A549 (cell line): Measurements from ENCODE around the gene TNFAIP2. TPM values are rescaled to one million over a fixed set of nuclear protein-coding genes. Genes with fewer than 3 reads are reported as not detected.

Experiments used
- ATAC-seq, 2 experiments: fragments of 200-7000 bp in 1 of 2; fragments of >200 bp in 1 of 2; cut with Nextera tagmentation in 1 of 2; cut with Tn5 transposase in 1 of 2; 3 replicates each; pipeline versions ENCODE4 v1.8.0 to v1.9.1; 2018 to 2020; ENCODE audit warnings: mild to moderate bottlenecking in 1 of 2, moderate library complexity in 1 of 2
- CTCF ChIA-PET: fragments of 300-600 bp; sonication (Branson Sonifier 250); formaldehyde crosslinking; extraction: SDS; loops from one replicate; lab custom pipeline; 2021; ENCODE audit warnings: antibody characterized with exemption, inconsistent platforms; lab: Yijun Ruan, JAX
- POLR2A ChIA-PET: fragments of 350-600 bp; formaldehyde crosslinking; extraction: SDS; loops from one replicate; lab custom pipeline; 2021; ENCODE audit warnings: antibody characterized with exemption, inconsistent platforms; lab: Yijun Ruan, JAX
- DNase-seq, 2 experiments: peaks; one replicate each; pipeline versions ENCODE4 v3.0.0 to v3.0.0-alpha.2; 2011 to 2016; ENCODE audit warnings: low read depth in 1 of 2, low spot score in 1 of 2
- FAIRE-seq: peaks from 2 replicates; lab custom pipeline; 2011; peaks lifted over from hg19 to GRCh38; lab: Jason Lieb, UNC
- H3K27ac ChIP-seq, 2 experiments: fragments of >200 bp; sonication (Bioruptor Twin); formaldehyde crosslinking; 3 replicates each; pipeline ENCODE4 v1.5.1; 2016 to 2017
- H3K4me1 ChIP-seq: fragments of >200 bp; sonication (Bioruptor Twin); formaldehyde crosslinking; 3 replicates; pipeline ENCODE4 v1.6.1; 2016
- H3K4me2 ChIP-seq: fragments of >200 bp; sonication (Bioruptor Twin); formaldehyde crosslinking; 3 replicates; pipeline ENCODE4 v1.6.1; 2016
- H3K4me3 ChIP-seq: fragments of >200 bp; sonication (Bioruptor Twin); formaldehyde crosslinking; 3 replicates; pipeline ENCODE4 v1.5.1; 2016
- H3K9me3 ChIP-seq: fragments of >200 bp; sonication (Bioruptor Twin); formaldehyde crosslinking; 3 replicates; pipeline ENCODE4 v1.6.1; 2016
- BHLHE40 ChIP-seq: IDR thresholded peaks from 2 replicates; pipeline ENCODE4 v1.6.1; 2012; ENCODE audit warnings: low read depth, low read length, inconsistent platforms
- CEBPB ChIP-seq, 2 experiments: fragments of >200 bp in 1 of 2; sonication (Bioruptor Twin) in 1 of 2; formaldehyde crosslinking in 1 of 2; IDR thresholded peaks; 2 replicates each; pipeline ENCODE4 v1.6.1; 2012 to 2016
- CHD2 ChIP-seq: fragments of 150-350 bp; IDR thresholded peaks from 2 replicates; pipeline ENCODE4 v1.6.1; 2014; ENCODE audit warnings: low read length; ENCODE audit not compliant: partially characterized antibody
- CTCF ChIP-seq: fragments of >200 bp; sonication (Bioruptor Twin); formaldehyde crosslinking; IDR thresholded peaks from 3 replicates; pipeline ENCODE4 v1.5.1; 2016
- E2F6 ChIP-seq: IDR thresholded peaks from 2 replicates; pipeline ENCODE4 v1.6.1; 2012; ENCODE audit warnings: low read depth, borderline replicate concordance
- EHF ChIP-seq: fragments of 250-450 bp; sonication (Bioruptor Pico); IDR thresholded peaks from 2 replicates; pipeline ENCODE4 v1.5.0; 2020; ENCODE audit warnings: mild to moderate bottlenecking
- ELK1 ChIP-seq: fragments of 150-350 bp; IDR thresholded peaks from 2 replicates; pipeline ENCODE4 v1.6.1; 2014; ENCODE audit warnings: low read depth, mild to moderate bottlenecking, low read length
- ESRRA ChIP-seq: fragments of 150-350 bp; IDR thresholded peaks from 2 replicates; pipeline ENCODE4 v1.6.1; 2014; ENCODE audit warnings: mild to moderate bottlenecking, low read length, borderline replicate concordance
- FOSB ChIP-seq: fragments of 250-450 bp; sonication (Bioruptor Pico); IDR thresholded peaks from 2 replicates; pipeline ENCODE4 v1.5.0; 2020; ENCODE audit warnings: mild to moderate bottlenecking, moderate library complexity
- FOXS1 ChIP-seq: fragments of 250-450 bp; sonication (Bioruptor Pico); IDR thresholded peaks from 2 replicates; pipeline ENCODE4 v1.5.0; 2020; ENCODE audit warnings: mild to moderate bottlenecking, moderate library complexity
- HOXA7 ChIP-seq: fragments of 250-450 bp; sonication (Bioruptor Pico); IDR thresholded peaks from 2 replicates; pipeline ENCODE4 v1.5.0; 2020; ENCODE audit warnings: mild to moderate bottlenecking, moderate library complexity
- HOXB13 ChIP-seq: fragments of 250-450 bp; sonication (Bioruptor Pico); IDR thresholded peaks from 2 replicates; pipeline ENCODE4 v1.5.0; 2020; ENCODE audit warnings: low read depth, mild to moderate bottlenecking, moderate library complexity
- HOXB5 ChIP-seq: fragments of 250-450 bp; sonication (Bioruptor Pico); IDR thresholded peaks from 2 replicates; pipeline ENCODE4 v1.5.0; 2020; ENCODE audit warnings: mild to moderate bottlenecking, moderate library complexity
- JUN ChIP-seq, 2 experiments: fragments of >200 bp; sonication (Bioruptor Twin); formaldehyde crosslinking; IDR thresholded peaks; 2 replicates in 1 of 2; 3 replicates in 1 of 2; pipeline ENCODE4 v1.6.1; 2016 to 2017
- KDM1A ChIP-seq: fragments of 200-600 bp; sonication (generic); IDR thresholded peaks from 2 replicates; pipeline ENCODE4 v1.6.1; 2016; ENCODE audit warnings: low read depth, mild to moderate bottlenecking
- KDM5A ChIP-seq: fragments of 200-600 bp; sonication (generic); IDR thresholded peaks from 2 replicates; pipeline ENCODE4 v1.6.1; 2016; ENCODE audit warnings: antibody characterized with exemption, mild to moderate bottlenecking
- MAFK ChIP-seq: fragments of 450-650 bp; IDR thresholded peaks from 2 replicates; pipeline ENCODE4 v1.6.1; 2014; ENCODE audit not compliant: partially characterized antibody
- MAZ ChIP-seq: fragments of 150-350 bp; IDR thresholded peaks from 2 replicates; pipeline ENCODE4 v1.6.1; 2014; ENCODE audit warnings: antibody characterized with exemption, low read depth, low read length, borderline replicate concordance
- MYC ChIP-seq: IDR thresholded peaks from 2 replicates; pipeline ENCODE4 v1.6.1; 2012; ENCODE audit warnings: mild to moderate bottlenecking, inconsistent platforms, low read length, improper control_type of control experiment, borderline replicate concordance
- PHF8 ChIP-seq: fragments of 200-600 bp; sonication (generic); IDR thresholded peaks from 2 replicates; pipeline ENCODE4 v1.6.1; 2016; ENCODE audit warnings: low read depth, mild to moderate bottlenecking, antibody characterized with exemption, moderate library complexity, borderline replicate concordance
- RARB ChIP-seq: fragments of 250-450 bp; sonication (Bioruptor Pico); IDR thresholded peaks from 2 replicates; pipeline ENCODE4 v1.8.0; 2021; ENCODE audit warnings: mild to moderate bottlenecking, moderate library complexity
- RCOR1 ChIP-seq: fragments of 150-350 bp; IDR thresholded peaks from 2 replicates; pipeline ENCODE4 v1.6.1; 2014; ENCODE audit warnings: antibody characterized with exemption, low read length, low read depth
- RNF2 ChIP-seq: fragments of 200-600 bp; sonication (generic); IDR thresholded peaks from 2 replicates; pipeline ENCODE4 v1.6.1; 2016; ENCODE audit warnings: low read depth, mild to moderate bottlenecking, antibody characterized with exemption, moderate library complexity, borderline replicate concordance
- SMC3 ChIP-seq: fragments of >200 bp; sonication (Bioruptor Twin); formaldehyde crosslinking; IDR thresholded peaks from 3 replicates; pipeline ENCODE4 v1.6.1; 2018; ENCODE audit warnings: inconsistent platforms
- SREBF2 ChIP-seq: fragments of 450-650 bp; IDR thresholded peaks from 2 replicates; pipeline ENCODE4 v1.6.1; 2014; ENCODE audit warnings: mild to moderate bottlenecking, moderate library complexity
- TFCP2L1 ChIP-seq: fragments of 250-450 bp; sonication (Bioruptor Pico); IDR thresholded peaks from 2 replicates; pipeline ENCODE4 v1.5.0; 2021; ENCODE audit warnings: mild to moderate bottlenecking
- USF2 ChIP-seq: fragments of 450-650 bp; IDR thresholded peaks from 2 replicates; pipeline ENCODE4 v1.6.1; 2014; ENCODE audit warnings: antibody characterized with exemption
- ZNF302 ChIP-seq: fragments of 250-450 bp; sonication (Bioruptor Pico); IDR thresholded peaks from 2 replicates; pipeline ENCODE4 v1.9.0; 2021; ENCODE audit warnings: inconsistent platforms, mild to moderate bottlenecking, moderate library complexity
- ZSCAN20 ChIP-seq: fragments of 250-450 bp; sonication (Bioruptor Pico); IDR thresholded peaks from 2 replicates; pipeline ENCODE4 v1.8.0; 2022; ENCODE audit warnings: mild to moderate bottlenecking, moderate library complexity
- WGBS: methylation state at CpG from one replicate; pipeline ENCODE4 v1.1.6; 2017; ENCODE audit errors: missing lambda C conversion rate; 5-methylcytosine and 5-hydroxymethylcytosine counted together
- polyA plus RNA-seq, 4 experiments: library from polyadenylated mRNA; depleted of rRNA in 3 of 4; stranded (reverse); fragments of >200 nt; fragmentation: RNase III in 1 of 4; extraction: RNeasy Plus Mini Kit Qiagen cat#74134 plus additional on column Dnase treatment in 1 of 4; gene quantifications; 2 replicates in 3 of 4; 3 replicates in 1 of 4; pipeline ENCODE4 v1.2.3, GENCODE V29; 2011 to 2017
- TF ChIP-seq, protein P1 (sequence below): IDR thresholded peaks from 2 replicates; pipeline ENCODE4 v1.6.1; 2012
- TF ChIP-seq, protein P2 (sequence below): fragments of >200 bp; sonication (Bioruptor Twin); formaldehyde crosslinking; IDR thresholded peaks from 2 replicates; pipeline ENCODE4 v1.6.1; 2016
- TF ChIP-seq, protein P3 (sequence below): fragments of 250-450 bp; sonication (Bioruptor Pico); IDR thresholded peaks from 2 replicates; pipeline ENCODE4 v1.5.0; 2021; ENCODE audit warnings: mild to moderate bottlenecking, moderate library complexity, borderline replicate concordance
- TF ChIP-seq, protein P4 (sequence below): fragments of 250-450 bp; sonication (Bioruptor Pico); IDR thresholded peaks from 2 replicates; pipeline ENCODE4 v1.5.0; 2020; ENCODE audit warnings: low read depth, mild to moderate bottlenecking, moderate library complexity

The TNFAIP2 gene
- polyA plus RNA-seq, 2 of the 4 experiments (the other 2 are of a cell fraction) = 222 to 254 TPM

- POLR2A ChIA-PET = interaction anchor here (1.0 to 1.4 kb wide), 2 partner anchors 15 to 34 kb away, joined by 3 to 6 read pairs; no protein-coding TSS in a partner anchor
- Histone ChIP-seq H3K9me3 (no peaks in the 10 kb centered on the region), H3K27ac (peak overlapping the region; percentile 78 to 95), H3K4me3 (no peak overlapping the region), H3K4me1 (peaks cover 64% of the 10 kb centered on the region), H3K4me2 (peak overlapping the region; percentile 47; the same call in 2 of the 3 replicates)
- DNase-seq = no peak
- CTCF ChIA-PET = interaction anchor here (1.0 to 24.1 kb wide), 8 partner anchors 9 to 155 kb away, joined by 3 to 544 read pairs (median 8); partner anchors contain the start of gene TNFAIP2
- FAIRE-seq = no peak
- peak in 1 of 2 experiments; percentile 13; a peak in 3 of 6 replicates for ATAC-seq
- 71% methylated on average over 19 of the region's 22 CpGs for WGBS
- no peak for TF ChIP-seq ESRRA
- TF ChIP-seq EHF (CRISPR knock-in tag) = no peak
- TF ChIP-seq HOXB5 (CRISPR knock-in tag) = no peak
- no peak for TF ChIP-seq KDM5A
- TF ChIP-seq SREBF2 = no peak
- TF ChIP-seq RARB (CRISPR knock-in tag) = no peak
- TF ChIP-seq, protein P1, sequence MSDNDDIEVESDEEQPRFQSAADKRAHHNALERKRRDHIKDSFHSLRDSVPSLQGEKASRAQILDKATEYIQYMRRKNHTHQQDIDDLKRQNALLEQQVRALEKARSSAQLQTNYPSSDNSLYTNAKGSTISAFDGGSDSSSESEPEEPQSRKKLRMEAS = peak; percentile 45; the same call in 1 of the 2 replicates
- no peak for TF ChIP-seq ELK1
- TF ChIP-seq FOSB = no peak; the same call in 1 of the 2 replicates
- TF ChIP-seq TFCP2L1 (CRISPR knock-in tag) = 0 out of 2 replicates have a peak, but pooled peaks have one; percentile 39
- peak; percentile 91 for TF ChIP-seq HOXA7
- TF ChIP-seq ZNF302 (CRISPR knock-in tag) = no peak; the same call in 1 of the 2 replicates
- no peak for TF ChIP-seq CEBPB (IDR thresholded peaks at IDR 0.05)
- no peak for TF ChIP-seq CTCF
- no peak for TF ChIP-seq SMC3
- TF ChIP-seq, protein P2, sequence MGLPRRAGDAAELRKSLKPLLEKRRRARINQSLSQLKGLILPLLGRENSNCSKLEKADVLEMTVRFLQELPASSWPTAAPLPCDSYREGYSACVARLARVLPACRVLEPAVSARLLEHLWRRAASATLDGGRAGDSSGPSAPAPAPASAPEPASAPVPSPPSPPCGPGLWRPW = no peak
- TF ChIP-seq MYC = no peak
- no peak for TF ChIP-seq CHD2
- no peak for TF ChIP-seq PHF8
- TF ChIP-seq MAZ = no peak
- TF ChIP-seq FOXS1 = no peak
- no peak for TF ChIP-seq ZSCAN20 (CRISPR knock-in tag)
- no peak for TF ChIP-seq RCOR1
- TF ChIP-seq E2F6 = no peak
- TF ChIP-seq RNF2 = no peak
- no peak for TF ChIP-seq KDM1A
- no peak for TF ChIP-seq HOXB13
- no peak for TF ChIP-seq MAFK
- peak in 1 of 2 experiments; percentile 76; a peak in 3 of 5 replicates for TF ChIP-seq JUN (IDR thresholded peaks at IDR 0.05)
- TF ChIP-seq BHLHE40 = no peak
- TF ChIP-seq, protein P3, sequence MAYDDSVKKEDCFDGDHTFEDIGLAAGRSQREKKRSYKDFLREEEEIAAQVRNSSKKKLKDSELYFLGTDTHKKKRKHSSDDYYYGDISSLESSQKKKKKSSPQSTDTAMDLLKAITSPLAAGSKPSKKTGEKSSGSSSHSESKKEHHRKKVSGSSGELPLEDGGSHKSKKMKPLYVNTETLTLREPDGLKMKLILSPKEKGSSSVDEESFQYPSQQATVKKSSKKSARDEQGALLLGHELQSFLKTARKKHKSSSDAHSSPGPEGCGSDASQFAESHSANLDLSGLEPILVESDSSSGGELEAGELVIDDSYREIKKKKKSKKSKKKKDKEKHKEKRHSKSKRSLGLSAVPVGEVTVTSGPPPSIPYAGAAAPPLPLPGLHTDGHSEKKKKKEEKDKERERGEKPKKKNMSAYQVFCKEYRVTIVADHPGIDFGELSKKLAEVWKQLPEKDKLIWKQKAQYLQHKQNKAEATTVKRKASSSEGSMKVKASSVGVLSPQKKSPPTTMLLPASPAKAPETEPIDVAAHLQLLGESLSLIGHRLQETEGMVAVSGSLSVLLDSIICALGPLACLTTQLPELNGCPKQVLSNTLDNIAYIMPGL = no peak
- TF ChIP-seq, protein P4, sequence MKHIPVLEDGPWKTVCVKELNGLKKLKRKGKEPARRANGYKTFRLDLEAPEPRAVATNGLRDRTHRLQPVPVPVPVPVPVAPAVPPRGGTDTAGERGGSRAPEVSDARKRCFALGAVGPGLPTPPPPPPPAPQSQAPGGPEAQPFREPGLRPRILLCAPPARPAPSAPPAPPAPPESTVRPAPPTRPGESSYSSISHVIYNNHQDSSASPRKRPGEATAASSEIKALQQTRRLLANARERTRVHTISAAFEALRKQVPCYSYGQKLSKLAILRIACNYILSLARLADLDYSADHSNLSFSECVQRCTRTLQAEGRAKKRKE (CRISPR knock-in tag) = no peak
- TF ChIP-seq USF2 = no peak
Measured at GRCh38 chr14:103137689-103138300, 14.5 kb downstream of the TNFAIP2 start.
